Mesendoderm (in vitro differentiated cells): ENCODE results near the gene HDAC3. TPM values are rescaled to one million over a fixed set of nuclear protein-coding genes. Genes with fewer than 3 reads are reported as not detected.
A peak's percentile ranks its signal among the peaks of the same experiment; 100 is the strongest.

Experiments
- DNase-seq: peaks from one replicate; pipeline ENCODE4 v3.0.0; 2013
- H2AK5ac ChIP-seq: 2 replicates; pipeline ENCODE4 v1.6.1; 2013; ENCODE audit warnings: low read length, inconsistent platforms
- H2BK120ac ChIP-seq: 2 replicates; pipeline ENCODE4 v1.6.1; 2013; ENCODE audit warnings: low read depth, mild to moderate bottlenecking, low read length, moderate library complexity, mixed read lengths
- H2BK15ac ChIP-seq: replicated peaks from 2 replicates; pipeline ENCODE4 v1.6.1; 2013; ENCODE audit warnings: low read depth, mild to moderate bottlenecking, moderate library complexity
- H2BK5ac ChIP-seq: 2 replicates; pipeline ENCODE4 v1.6.1; 2013; ENCODE audit warnings: low read length, inconsistent platforms
- H3K18ac ChIP-seq: 2 replicates; pipeline ENCODE4 v1.6.1; 2013; ENCODE audit warnings: mild to moderate bottlenecking, low read length, mixed read lengths
- H3K23ac ChIP-seq: one replicate; pipeline ENCODE4 v1.6.1; 2013; ENCODE audit warnings: low read length
- H3K27ac ChIP-seq: 2 replicates; pipeline ENCODE4 v1.5.1; 2013; ENCODE audit warnings: low read depth, mild to moderate bottlenecking, inconsistent platforms, low read length, moderate library complexity
- H3K27me3 ChIP-seq: 2 replicates; pipeline ENCODE4 v1.6.1; 2013; ENCODE audit warnings: low read length, control low read depth, mild to moderate bottlenecking, inconsistent platforms; ENCODE audit not compliant: insufficient read depth, poor library complexity
- H3K36me3 ChIP-seq: 2 replicates; pipeline ENCODE4 v1.6.1; 2013; ENCODE audit warnings: low read length, inconsistent platforms; ENCODE audit not compliant: control insufficient read depth, insufficient read depth
- H3K4ac ChIP-seq: one replicate; pipeline ENCODE4 v1.6.1; 2013; ENCODE audit warnings: low read depth, mild to moderate bottlenecking, low read length, moderate library complexity
- H3K4me1 ChIP-seq: 2 replicates; pipeline ENCODE4 v1.6.1; 2013; ENCODE audit warnings: low read depth, low read length, inconsistent platforms; ENCODE audit not compliant: control insufficient read depth
- H3K4me2 ChIP-seq: 2 replicates; pipeline ENCODE4 v1.6.1; 2013; ENCODE audit warnings: low read length
- H3K4me3 ChIP-seq: 2 replicates; pipeline ENCODE4 v1.5.1; 2013; ENCODE audit warnings: mild to moderate bottlenecking, low read length
- H3K56ac ChIP-seq: one replicate; pipeline ENCODE4 v1.6.1; 2013; ENCODE audit warnings: low read length
- H3K79me1 ChIP-seq: 2 replicates; pipeline ENCODE4 v1.6.1; 2013; ENCODE audit warnings: low read length, inconsistent platforms
- H3K79me2 ChIP-seq: 2 replicates; pipeline ENCODE4 v1.6.1; 2013; ENCODE audit warnings: mild to moderate bottlenecking, low read length; ENCODE audit not compliant: control insufficient read depth, insufficient read depth
- H3K9ac ChIP-seq: 2 replicates; pipeline ENCODE4 v1.6.1; 2013; ENCODE audit warnings: low read length, inconsistent platforms
- H4K5ac ChIP-seq: one replicate; pipeline ENCODE4 v1.6.1; 2013; ENCODE audit warnings: low read length
- H4K8ac ChIP-seq: one replicate; pipeline ENCODE4 v1.6.1; 2013; ENCODE audit warnings: low read depth, mild to moderate bottlenecking, control low read depth, low read length, moderate library complexity
- WGBS: extraction: QIAGEN DNeasy Blood & Tissue Kit; methylation state at CpG from one replicate; pipeline ENCODE4 v1.1.7; 2013; ENCODE audit warnings: low lambda C conversion rate, missing lambda C conversion rate; ENCODE audit not compliant: insufficient coverage; ENCODE audit errors: extremely low coverage; 5-methylcytosine and 5-hydroxymethylcytosine counted together
- small RNA-seq: library from polyadenylated mRNA; stranded (forward); fragments of <200 nt; extraction: miRNeasy Mini kit (QIAGEN cat#:217004); gene quantifications from one replicate; pipeline ENCODE3, GENCODE V24; 2013; ENCODE audit not compliant: insufficient read depth

Gene HDAC3

GRCh38 chr5:141586246-141586645, 50.4 kb downstream of the HDAC3 start:
- Histone ChIP-seq H2BK120ac (no peak overlapping the region), H3K27me3 (no peaks in the 10 kb centered on the region), H3K4me3 (no peak overlapping the region), H3K23ac (no peak overlapping the region), H3K36me3 (peaks cover 5% of the 10 kb centered on the region), H3K18ac (no peak overlapping the region), H3K79me2 (peaks cover 19% of the 10 kb centered on the region), H3K4me2 (no peak overlapping the region), H4K5ac (no peak overlapping the region), H3K9ac (no peak overlapping the region), H3K79me1 (peaks cover 14% of the 10 kb centered on the region), H2AK5ac (no peak overlapping the region), H3K4me1 (no peaks in the 10 kb centered on the region), H2BK5ac (no peak overlapping the region), H4K8ac (no peak overlapping the region), H3K4ac (no peak overlapping the region), H3K27ac (no peak overlapping the region), H2BK15ac (no peak overlapping the region), H3K56ac (no peak overlapping the region)
- no peak for DNase-seq
- no CpG with 5 or more reads among the region's 1 CpG for WGBS

DNA sequence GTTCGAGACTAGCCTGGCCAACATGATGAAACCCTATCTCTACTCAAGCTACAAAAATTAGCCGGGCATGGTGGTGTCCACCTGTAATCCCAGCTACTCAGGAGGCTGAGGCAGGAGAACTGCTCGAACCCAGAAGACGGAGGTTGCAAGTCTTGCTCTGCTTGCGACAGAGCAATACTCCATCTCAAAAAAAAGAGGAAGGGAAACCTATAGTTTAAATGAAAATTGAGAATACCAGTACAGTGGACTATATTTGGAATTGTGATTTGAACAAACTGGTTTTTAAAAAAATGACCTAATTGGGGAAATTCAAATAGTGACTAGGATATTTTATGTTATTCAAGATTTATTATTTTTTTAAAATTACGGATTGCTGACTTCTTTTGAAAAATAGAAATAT, 51.1 kb downstream of the HDAC3 start:
- no CpG with 5 or more reads among the region's 6 CpGs for WGBS
- DNase-seq = no peak
- no peak overlapping the region for H3K9ac ChIP-seq
- H2BK15ac ChIP-seq = no peak overlapping the region
- H4K8ac ChIP-seq = no peak overlapping the region
- H3K18ac ChIP-seq = no peak overlapping the region
- no peak overlapping the region for H3K56ac ChIP-seq
- no peak overlapping the region for H2AK5ac ChIP-seq
- peaks cover 13% of the 10 kb centered on the region for H3K79me2 ChIP-seq
- no peak overlapping the region for H3K4me2 ChIP-seq
- H2BK5ac ChIP-seq = no peak overlapping the region
- no peak overlapping the region for H3K27ac ChIP-seq
- H3K79me1 ChIP-seq = peaks cover 10% of the 10 kb centered on the region
- no peak overlapping the region for H3K23ac ChIP-seq
- H2BK120ac ChIP-seq = no peak overlapping the region
- H4K5ac ChIP-seq = no peak overlapping the region
- no peaks in the 10 kb centered on the region for H3K4me1 ChIP-seq
- H3K36me3 ChIP-seq = peaks cover 5% of the 10 kb centered on the region
- no peak overlapping the region for H3K4ac ChIP-seq
- no peak overlapping the region for H3K4me3 ChIP-seq
- H3K27me3 ChIP-seq = no peaks in the 10 kb centered on the region

DNA sequence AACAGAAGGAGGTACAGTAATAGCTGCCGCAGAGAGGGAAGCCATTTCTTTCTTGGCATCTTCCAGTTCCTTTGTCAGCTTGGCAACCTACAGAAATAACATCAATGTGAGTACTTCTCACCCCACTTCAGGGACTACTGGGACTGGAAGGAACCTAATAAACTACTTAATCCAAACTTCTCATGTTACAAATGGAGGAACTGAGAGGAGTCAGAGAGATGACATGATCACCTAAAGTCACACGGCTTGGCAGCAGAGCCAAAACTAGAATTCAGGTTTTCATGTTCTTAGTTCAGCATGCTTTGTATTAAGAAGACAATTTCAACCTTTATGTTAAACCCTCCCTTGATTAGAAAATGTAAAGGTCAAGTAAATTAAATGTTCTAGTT, 62.5 kb downstream of the HDAC3 start:
- Histone ChIP-seq H2BK15ac (no peak overlapping the region), H2BK120ac (no peak overlapping the region), H3K56ac (no peak overlapping the region), H3K4ac (no peak overlapping the region), H3K79me2 (no peaks in the 10 kb centered on the region), H3K18ac (no peak overlapping the region), H4K5ac (no peak overlapping the region), H3K27me3 (no peaks in the 10 kb centered on the region), H3K4me3 (no peak overlapping the region), H2AK5ac (no peak overlapping the region), H3K4me2 (no peak overlapping the region), H2BK5ac (no peak overlapping the region), H3K27ac (no peak overlapping the region), H4K8ac (no peak overlapping the region), H3K23ac (no peak overlapping the region), H3K4me1 (no peaks in the 10 kb centered on the region), H3K79me1 (no peaks in the 10 kb centered on the region), H3K9ac (no peak overlapping the region), H3K36me3 (peaks cover 6% of the 10 kb centered on the region)
- WGBS = no CpG with 5 or more reads among the region's 2 CpGs
- no peak for DNase-seq

DNA sequence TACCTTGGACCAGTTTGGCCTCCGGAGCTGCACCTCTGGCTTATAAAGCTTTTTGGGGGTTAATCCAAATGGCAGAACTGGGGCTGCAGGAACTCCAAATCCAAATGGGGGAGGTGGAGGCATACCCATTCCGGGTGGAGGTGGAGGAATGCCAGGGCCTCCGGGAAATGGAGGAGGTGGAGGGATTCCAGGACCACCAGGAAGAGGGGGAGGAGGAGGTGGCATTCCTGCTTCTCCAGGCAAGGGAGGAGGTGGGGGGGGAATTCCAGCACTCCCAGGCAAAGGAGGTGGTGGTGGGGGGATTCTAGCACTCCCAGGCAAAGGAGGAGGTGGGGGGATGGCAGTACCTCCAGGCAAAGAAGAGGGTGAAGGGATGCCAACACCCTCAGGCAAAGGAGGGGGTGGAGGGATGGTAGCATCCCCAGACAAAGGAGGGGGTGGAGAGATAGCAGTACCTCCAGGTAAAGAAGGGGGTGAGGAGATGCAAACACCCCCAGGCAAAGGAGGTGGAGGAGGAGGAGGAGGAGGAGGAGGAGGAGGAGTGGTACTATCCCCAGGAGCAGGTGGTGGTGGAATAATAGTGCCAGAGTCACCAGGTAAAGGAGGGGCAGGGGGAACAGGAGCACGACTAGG, 63.0 kb downstream of the HDAC3 start:
- no peak overlapping the region for H2BK15ac ChIP-seq
- H3K36me3 ChIP-seq = peaks cover 6% of the 10 kb centered on the region
- no peak overlapping the region for H4K5ac ChIP-seq
- H3K23ac ChIP-seq = no peak overlapping the region
- no CpG with 5 or more reads among the region's 4 CpGs for WGBS
- no peak overlapping the region for H3K4me3 ChIP-seq
- H3K79me2 ChIP-seq = no peaks in the 10 kb centered on the region
- H3K4ac ChIP-seq = no peak overlapping the region
- no peak overlapping the region for H3K56ac ChIP-seq
- no peaks in the 10 kb centered on the region for H3K4me1 ChIP-seq
- H3K9ac ChIP-seq = no peak overlapping the region
- H2BK5ac ChIP-seq = no peak overlapping the region
- DNase-seq = peak; percentile 58
- no peak overlapping the region for H3K4me2 ChIP-seq
- no peak overlapping the region for H2AK5ac ChIP-seq
- no peak overlapping the region for H2BK120ac ChIP-seq
- no peak overlapping the region for H3K18ac ChIP-seq
- H3K27ac ChIP-seq = no peak overlapping the region
- no peaks in the 10 kb centered on the region for H3K79me1 ChIP-seq
- H4K8ac ChIP-seq = no peak overlapping the region
- no peaks in the 10 kb centered on the region for H3K27me3 ChIP-seq

Small RNA genes within 50 kb of the gene (small RNA-seq; reads per million reads assigned to genes)
- gene RPS27AP10 = not detected
